ENCODE measurements around the gene PPM1L. TPM values are rescaled to one million over a fixed set of nuclear protein-coding genes. Genes with fewer than 3 reads are reported as not detected.

PPM1L gene
- total RNA-seq, 1 experiment from 2014 or later = 5.0 TPM

DNA sequence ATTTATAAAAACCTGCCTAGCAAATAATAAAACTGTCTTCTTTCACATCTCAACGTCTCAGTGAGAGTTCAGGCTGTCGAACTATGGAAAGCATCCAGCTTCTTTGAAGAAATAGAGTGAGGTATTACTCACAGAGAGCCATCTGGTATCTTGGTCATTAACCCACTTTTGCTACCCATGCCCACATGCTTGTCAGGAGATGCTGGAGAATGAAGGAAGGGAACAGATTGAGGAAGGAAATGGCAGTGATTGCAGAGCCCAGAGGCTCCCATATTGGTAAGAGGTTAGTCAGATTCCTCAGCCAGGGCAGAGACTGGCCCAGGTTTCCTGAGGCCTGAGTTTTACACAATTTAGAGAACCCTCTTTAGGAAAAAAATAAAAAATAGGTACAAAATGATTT, 230.0 kb downstream of the PPM1L start:
- intact Hi-C loops (cut with micrococcal nuclease; ENCODE audit: unreplicated experiment) = no loop called here
- H3K36me3 ChIP-seq (ENCODE audit: low read depth) = no peaks in the 10 kb centered on the region
- no peak for DNase-seq
- H3K4me1 ChIP-seq (replicated peaks; ENCODE audit: insufficient read depth) = no peaks in the 10 kb centered on the region
- H4K20me1 ChIP-seq (ENCODE audit: insufficient read depth) = no peaks in the 10 kb centered on the region
- no peaks in the 10 kb centered on the region for H3F3A ChIP-seq (ENCODE audit: insufficient read depth, low read depth)
- no peak overlapping the region for H3K4me2 ChIP-seq
- H3K4me3 ChIP-seq = no peak overlapping the region
- TF ChIP-seq, protein P1, sequence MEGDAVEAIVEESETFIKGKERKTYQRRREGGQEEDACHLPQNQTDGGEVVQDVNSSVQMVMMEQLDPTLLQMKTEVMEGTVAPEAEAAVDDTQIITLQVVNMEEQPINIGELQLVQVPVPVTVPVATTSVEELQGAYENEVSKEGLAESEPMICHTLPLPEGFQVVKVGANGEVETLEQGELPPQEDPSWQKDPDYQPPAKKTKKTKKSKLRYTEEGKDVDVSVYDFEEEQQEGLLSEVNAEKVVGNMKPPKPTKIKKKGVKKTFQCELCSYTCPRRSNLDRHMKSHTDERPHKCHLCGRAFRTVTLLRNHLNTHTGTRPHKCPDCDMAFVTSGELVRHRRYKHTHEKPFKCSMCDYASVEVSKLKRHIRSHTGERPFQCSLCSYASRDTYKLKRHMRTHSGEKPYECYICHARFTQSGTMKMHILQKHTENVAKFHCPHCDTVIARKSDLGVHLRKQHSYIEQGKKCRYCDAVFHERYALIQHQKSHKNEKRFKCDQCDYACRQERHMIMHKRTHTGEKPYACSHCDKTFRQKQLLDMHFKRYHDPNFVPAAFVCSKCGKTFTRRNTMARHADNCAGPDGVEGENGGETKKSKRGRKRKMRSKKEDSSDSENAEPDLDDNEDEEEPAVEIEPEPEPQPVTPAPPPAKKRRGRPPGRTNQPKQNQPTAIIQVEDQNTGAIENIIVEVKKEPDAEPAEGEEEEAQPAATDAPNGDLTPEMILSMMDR (conservative IDR thresholded peaks at IDR 0.05) = no peak
- TF ChIP-seq EZH2 (IDR thresholded peaks at IDR 0.05; ENCODE audit: low read depth) = no peak
- CTCF ChIA-PET = no interaction called here
- H3K27ac ChIP-seq = no peak overlapping the region
- H3K27me3 ChIP-seq (ENCODE audit: insufficient read depth, low read depth) = no peaks in the 10 kb centered on the region
- H3K79me2 ChIP-seq (ENCODE audit: low read depth) = no peaks in the 10 kb centered on the region
- H3K9me2 ChIP-seq (ENCODE audit: insufficient read depth) = no peaks in the 10 kb centered on the region
- no peaks in the 10 kb centered on the region; the same call in 1 of the 2 replicates for H3K9me3 ChIP-seq (ENCODE audit: insufficient read depth, low read depth)
- POLR2A ChIA-PET (ENCODE audit: unreplicated experiment) = no interaction called here
- BruUV-seq (replicated peaks) = no TSS peak
- no peak overlapping the region for H2AFZ ChIP-seq

DNA sequence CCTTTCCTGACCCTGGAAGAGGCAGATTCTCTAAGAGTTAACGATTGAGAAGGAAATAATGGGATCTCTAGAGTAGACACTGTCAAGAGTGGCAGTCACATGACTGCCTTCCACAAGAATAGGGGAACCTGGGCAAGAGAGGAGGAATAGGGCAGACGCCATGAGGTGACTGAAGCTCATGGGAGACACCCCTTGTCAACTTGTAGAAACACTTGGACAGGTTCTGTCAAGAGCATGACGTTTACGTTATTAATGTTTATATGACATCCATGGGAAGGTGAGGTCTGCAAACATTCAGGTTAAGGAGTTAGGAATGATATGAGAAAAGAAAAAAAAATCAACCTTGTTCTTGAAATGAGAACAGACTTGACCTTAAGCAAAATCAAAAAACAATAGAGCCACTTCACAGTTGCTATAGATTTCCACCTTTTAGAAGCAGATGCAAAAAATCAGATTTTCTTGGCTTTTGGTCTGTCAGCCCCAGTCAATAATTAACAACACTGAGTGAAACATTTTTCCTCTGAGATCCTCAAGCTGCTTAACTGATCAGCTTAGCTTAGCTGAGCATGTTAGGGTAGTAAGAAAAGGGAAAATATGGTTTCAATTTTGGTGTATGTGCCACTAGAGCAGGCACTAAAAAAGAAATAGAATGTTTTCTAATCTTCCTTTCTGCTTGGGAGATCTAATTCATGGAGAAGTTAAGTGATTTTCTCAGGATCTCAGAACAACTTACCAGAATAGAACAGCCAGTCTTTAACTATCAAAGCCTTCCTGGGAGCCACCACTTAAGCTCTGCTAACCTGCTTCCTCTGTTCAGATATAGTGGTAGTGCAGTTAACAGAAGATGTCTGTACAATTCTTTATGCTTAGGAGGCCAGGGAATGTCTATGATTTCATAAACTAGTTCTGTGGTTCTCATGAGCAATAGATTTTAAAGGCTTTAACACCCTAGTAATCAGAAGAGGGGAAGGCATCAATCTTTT, 232.2 kb downstream of the PPM1L start:
- H4K20me1 ChIP-seq (ENCODE audit: insufficient read depth) = no peaks in the 10 kb centered on the region
- H3K4me3 ChIP-seq = no peak overlapping the region
- H3K27me3 ChIP-seq (ENCODE audit: insufficient read depth, low read depth) = no peaks in the 10 kb centered on the region
- no peak overlapping the region for H2AFZ ChIP-seq
- intact Hi-C loops (cut with micrococcal nuclease; ENCODE audit: unreplicated experiment) = no loop called here
- H3K36me3 ChIP-seq (ENCODE audit: low read depth) = no peaks in the 10 kb centered on the region
- no peak overlapping the region for H3K27ac ChIP-seq
- POLR2A ChIA-PET (ENCODE audit: unreplicated experiment) = no interaction called here
- H3K9me3 ChIP-seq (ENCODE audit: insufficient read depth, low read depth) = no peaks in the 10 kb centered on the region; the same call in 1 of the 2 replicates
- H3K4me2 ChIP-seq = no peak overlapping the region
- DNase-seq = no peak
- no TSS peak for BruUV-seq (replicated peaks)
- H3F3A ChIP-seq (ENCODE audit: insufficient read depth, low read depth) = no peaks in the 10 kb centered on the region
- TF ChIP-seq EZH2 (IDR thresholded peaks at IDR 0.05; ENCODE audit: low read depth) = no peak
- TF ChIP-seq, protein P1 (conservative IDR thresholded peaks at IDR 0.05) = no peak
- CTCF ChIA-PET = no interaction called here
- no peaks in the 10 kb centered on the region for H3K4me1 ChIP-seq (replicated peaks; ENCODE audit: insufficient read depth)
- no peaks in the 10 kb centered on the region for H3K79me2 ChIP-seq (ENCODE audit: low read depth)
- no peaks in the 10 kb centered on the region for H3K9me2 ChIP-seq (ENCODE audit: insufficient read depth)

DNA sequence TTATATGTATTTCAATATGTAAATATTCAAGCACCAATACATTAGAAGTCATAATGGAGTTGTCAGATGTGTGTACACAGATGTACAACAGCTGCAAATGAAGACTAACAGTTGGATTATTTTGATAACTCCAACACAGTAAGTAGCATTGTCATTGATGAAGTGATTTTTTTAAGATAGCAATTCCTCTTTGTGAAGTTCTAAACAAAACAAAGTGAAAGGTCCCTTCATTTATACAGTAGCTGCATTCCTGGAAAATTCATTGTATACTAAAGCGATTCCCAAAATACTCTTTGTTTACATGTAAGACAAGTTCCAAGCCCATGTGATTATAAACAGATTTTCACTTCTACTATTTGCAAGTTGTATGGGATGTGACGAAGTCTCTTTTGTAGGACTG, 234.4 kb downstream of the PPM1L start:
- Histone ChIP-seq H4K20me1 (ENCODE audit: insufficient read depth) (no peaks in the 10 kb centered on the region), H3K4me2 (no peak overlapping the region), H3K79me2 (ENCODE audit: low read depth) (no peaks in the 10 kb centered on the region), H3K9me2 (ENCODE audit: insufficient read depth) (no peaks in the 10 kb centered on the region), H3K36me3 (ENCODE audit: low read depth) (no peaks in the 10 kb centered on the region), H3K9me3 (ENCODE audit: insufficient read depth, low read depth) (no peaks in the 10 kb centered on the region), H2AFZ (no peak overlapping the region), H3F3A (ENCODE audit: insufficient read depth, low read depth) (no peaks in the 10 kb centered on the region), H3K4me1 (replicated peaks; ENCODE audit: insufficient read depth) (no peaks in the 10 kb centered on the region), H3K27me3 (ENCODE audit: insufficient read depth, low read depth) (no peaks in the 10 kb centered on the region), H3K4me3 (no peak overlapping the region), H3K27ac (no peak overlapping the region)
- BruUV-seq (replicated peaks) = no TSS peak
- TF ChIP-seq, protein P1 (conservative IDR thresholded peaks at IDR 0.05) = no peak
- TF ChIP-seq EZH2 (IDR thresholded peaks at IDR 0.05; ENCODE audit: low read depth) = no peak
- POLR2A ChIA-PET (ENCODE audit: unreplicated experiment) = no interaction called here
- CTCF ChIA-PET = no interaction called here
- intact Hi-C loops (cut with micrococcal nuclease; ENCODE audit: unreplicated experiment) = no loop called here
- DNase-seq = no peak

Data from PC-9 (cell line).